Peyer's patch (tissue), 4 donors: ENCODE data around the gene PGAM1. TPM values are rescaled to one million over a fixed set of nuclear protein-coding genes. Genes with fewer than 3 reads are reported as not detected.

ENCODE experiments used
- DNase-seq, 3 donors: peaks; one replicate each; pipeline ENCODE4 v3.0.0-alpha.2; 2017 to 2019
- H3K27ac ChIP-seq, 4 donors: fragments of 200-600 bp; sonication (generic); one replicate each; pipeline ENCODE4 v1.5.1; 2016 to 2019
- H3K27me3 ChIP-seq, 2 donors: fragments of 200-600 bp; sonication (generic); one replicate each; pipeline ENCODE4 v1.5.1; 2019
- H3K36me3 ChIP-seq, 3 donors: fragments of 200-600 bp; sonication (generic); one replicate each; pipeline ENCODE4 v1.5.1; 2016 to 2019
- H3K4me1 ChIP-seq, 4 donors: fragments of 200-600 bp; sonication (generic); one replicate each; pipeline ENCODE4 v1.5.1; 2016 to 2019
- H3K4me3 ChIP-seq, 4 donors: fragments of 200-600 bp; sonication (generic); 1 replicate in 3 of 4; 2 replicates in 1 of 4; pipeline ENCODE4 v1.5.1; 2016 to 2019; ENCODE audit warnings: mild to moderate bottlenecking in 1 of 4
- H3K9me3 ChIP-seq, 4 donors: fragments of 200-600 bp; sonication (generic); one replicate each; pipeline ENCODE4 v1.5.1; 2016 to 2019; ENCODE audit warnings: mild to moderate bottlenecking in 1 of 4
- POLR2A ChIP-seq, 2 donors: fragments of 450-650 bp; IDR thresholded peaks; one replicate each; pipeline ENCODE4 v1.5.1; 2017; ENCODE audit warnings: antibody characterized with exemption in 2 of 2, mild to moderate bottlenecking in 2 of 2, moderate library complexity in 2 of 2
- total RNA-seq, 4 donors: library from RNA; depleted of rRNA; stranded (reverse); fragments of >200 nt; gene quantifications; one replicate each; pipeline ENCODE4 v1.1.0, GENCODE V29; 2016
- TF ChIP-seq, protein P1 (sequence below), 6 experiments: fragments of 450-650 bp in 4 of 6; fragments of 200-600 bp in 2 of 6; sonication (generic) in 1 of 6; IDR thresholded peaks; one replicate each; pipeline ENCODE4 v1.5.1; 2017 to 2019; ENCODE audit warnings: antibody characterized with exemption in 6 of 6, mild to moderate bottlenecking in 3 of 6, moderate library complexity in 1 of 6

PGAM1 gene
- total RNA-seq, 4 donors from 2014 or later, result 118 to 244 (median 166) TPM

DNA sequence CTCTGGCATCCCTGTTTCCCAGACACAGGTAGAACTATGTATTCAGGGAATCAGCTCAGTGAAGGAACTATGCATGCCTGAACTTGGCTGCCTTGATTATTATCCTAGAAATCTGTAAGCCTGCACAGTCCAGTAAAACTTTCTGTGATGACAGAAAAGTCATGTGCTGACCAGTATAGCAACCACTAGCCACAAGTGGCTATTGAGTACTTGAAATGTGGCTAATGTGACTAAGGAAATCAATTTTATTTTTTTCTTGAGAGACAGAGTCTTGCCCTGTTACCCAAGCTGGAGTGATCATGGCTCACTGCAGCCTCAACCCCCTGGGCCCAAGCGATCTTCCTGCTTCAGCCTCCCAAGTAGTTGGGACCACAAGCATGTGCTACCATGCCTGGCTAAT is 16.3 kb downstream of the PGAM1 start:
- Histone ChIP-seq H3K36me3 (peaks cover 0 to 46% (median 0%) of the 10 kb centered on the region in 3 donors), H3K9me3 (no peaks in the 10 kb centered on the region), H3K27ac (no peak overlapping the region), H3K27me3 (no peaks in the 10 kb centered on the region), H3K4me3 (no peak overlapping the region), H3K4me1 (peaks cover 0 to 16% (median 12%) of the 10 kb centered on the region in 4 donors)
- DNase-seq, result no peak
- TF ChIP-seq, protein P1, sequence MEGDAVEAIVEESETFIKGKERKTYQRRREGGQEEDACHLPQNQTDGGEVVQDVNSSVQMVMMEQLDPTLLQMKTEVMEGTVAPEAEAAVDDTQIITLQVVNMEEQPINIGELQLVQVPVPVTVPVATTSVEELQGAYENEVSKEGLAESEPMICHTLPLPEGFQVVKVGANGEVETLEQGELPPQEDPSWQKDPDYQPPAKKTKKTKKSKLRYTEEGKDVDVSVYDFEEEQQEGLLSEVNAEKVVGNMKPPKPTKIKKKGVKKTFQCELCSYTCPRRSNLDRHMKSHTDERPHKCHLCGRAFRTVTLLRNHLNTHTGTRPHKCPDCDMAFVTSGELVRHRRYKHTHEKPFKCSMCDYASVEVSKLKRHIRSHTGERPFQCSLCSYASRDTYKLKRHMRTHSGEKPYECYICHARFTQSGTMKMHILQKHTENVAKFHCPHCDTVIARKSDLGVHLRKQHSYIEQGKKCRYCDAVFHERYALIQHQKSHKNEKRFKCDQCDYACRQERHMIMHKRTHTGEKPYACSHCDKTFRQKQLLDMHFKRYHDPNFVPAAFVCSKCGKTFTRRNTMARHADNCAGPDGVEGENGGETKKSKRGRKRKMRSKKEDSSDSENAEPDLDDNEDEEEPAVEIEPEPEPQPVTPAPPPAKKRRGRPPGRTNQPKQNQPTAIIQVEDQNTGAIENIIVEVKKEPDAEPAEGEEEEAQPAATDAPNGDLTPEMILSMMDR (IDR thresholded peaks at IDR 0.05), result no peak
- no peak for TF ChIP-seq POLR2A (IDR thresholded peaks at IDR 0.05)

DNA sequence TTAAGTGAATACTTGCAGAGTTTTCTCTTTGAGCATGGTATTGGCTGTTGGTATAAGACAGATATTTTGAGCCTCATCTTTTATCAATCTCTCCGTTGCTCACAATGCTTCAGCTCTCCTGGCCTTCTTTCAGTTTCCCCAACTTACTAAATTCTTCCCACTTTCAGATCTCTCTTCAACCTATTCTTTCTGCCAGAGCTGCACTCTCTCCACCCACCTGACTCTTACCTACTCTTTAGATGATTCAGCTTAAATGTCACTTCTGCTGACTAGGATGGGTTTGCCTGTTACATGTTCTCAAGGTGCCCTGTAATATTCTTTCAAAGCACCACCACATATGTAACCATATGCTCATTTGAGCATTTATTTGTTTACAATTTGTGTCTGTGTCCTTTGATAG is 18.2 kb downstream of the PGAM1 start:
- Histone ChIP-seq H3K36me3 (peaks cover 0 to 26% (median 0%) of the 10 kb centered on the region in 3 donors), H3K4me1 (peaks cover 0 to 31% (median 12%) of the 10 kb centered on the region in 4 donors), H3K4me3 (no peak overlapping the region), H3K27ac (no peak overlapping the region), H3K9me3 (no peaks in the 10 kb centered on the region), H3K27me3 (no peaks in the 10 kb centered on the region)
- DNase-seq, result no peak
- no peak for TF ChIP-seq POLR2A (IDR thresholded peaks at IDR 0.05)
- TF ChIP-seq, protein P1 (IDR thresholded peaks at IDR 0.05), result no peak

DNA sequence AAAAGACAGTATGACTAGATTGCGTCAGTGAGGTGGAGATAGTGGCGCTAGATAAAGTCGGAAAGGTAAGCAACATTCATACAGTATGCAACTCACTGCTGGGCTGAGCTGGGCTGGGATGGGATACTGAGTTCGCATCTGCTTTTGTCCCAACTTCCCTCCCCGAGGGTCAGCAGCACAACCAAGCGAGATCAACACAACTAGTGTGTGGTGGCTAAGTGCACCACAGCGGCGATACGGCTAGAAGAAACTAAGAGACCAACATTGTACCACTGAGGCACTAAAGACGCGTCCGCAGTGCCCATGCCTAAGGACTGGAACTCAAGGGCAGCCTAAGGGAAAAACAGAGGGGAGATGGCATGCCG is 19.3 kb downstream of the PGAM1 start:
- DNase-seq, result no peak
- H3K27ac ChIP-seq, result peak overlapping the region; percentile 42 to 87 (median 56)
- peaks cover 0 to 31% (median 12%) of the 10 kb centered on the region in 4 donors for H3K4me1 ChIP-seq
- no peak for TF ChIP-seq POLR2A (IDR thresholded peaks at IDR 0.05)
- TF ChIP-seq, protein P1 (IDR thresholded peaks at IDR 0.05), result no peak
- H3K9me3 ChIP-seq, result no peaks in the 10 kb centered on the region
- peaks cover 0 to 18% (median 0%) of the 10 kb centered on the region in 3 donors for H3K36me3 ChIP-seq
- H3K4me3 ChIP-seq, result peak overlapping the region; percentile 73 to 96 (median 92)
- no peaks in the 10 kb centered on the region for H3K27me3 ChIP-seq

GRCh38 chr10:97445722-97446639 is 20.0 kb downstream of the PGAM1 start, which contains the start of the genes EXOSC1 and ZDHHC16:
Gene EXOSC1 (minus strand): TSS chr10:97446006. CDS start chr10:97445985, 21 bp downstream.
Gene ZDHHC16 (plus strand): TSS chr10:97446175. CDS start chr10:97451676, 5,501 bp downstream.
- Histone ChIP-seq H3K4me3 (peak within 1 kb of the TSS; percentile 73 to 96 (median 92)), H3K36me3 (peaks cover 0 to 11% (median 0%) of the 10 kb centered on the region in 3 donors), H3K27me3 (no peaks in the 10 kb centered on the region), H3K4me1 (peaks cover 0 to 31% (median 12%) of the 10 kb centered on the region in 4 donors), H3K27ac (peak within 1 kb of the TSS; percentile 68 to 87 (median 72)), H3K9me3 (no peaks in the 10 kb centered on the region)
- TF ChIP-seq, protein P1 (IDR thresholded peaks at IDR 0.05), result no peak
- peak; percentile 47 to 68 for TF ChIP-seq POLR2A (IDR thresholded peaks at IDR 0.05)
- peak; percentile 91 to 97 (median 92) for DNase-seq

DNA sequence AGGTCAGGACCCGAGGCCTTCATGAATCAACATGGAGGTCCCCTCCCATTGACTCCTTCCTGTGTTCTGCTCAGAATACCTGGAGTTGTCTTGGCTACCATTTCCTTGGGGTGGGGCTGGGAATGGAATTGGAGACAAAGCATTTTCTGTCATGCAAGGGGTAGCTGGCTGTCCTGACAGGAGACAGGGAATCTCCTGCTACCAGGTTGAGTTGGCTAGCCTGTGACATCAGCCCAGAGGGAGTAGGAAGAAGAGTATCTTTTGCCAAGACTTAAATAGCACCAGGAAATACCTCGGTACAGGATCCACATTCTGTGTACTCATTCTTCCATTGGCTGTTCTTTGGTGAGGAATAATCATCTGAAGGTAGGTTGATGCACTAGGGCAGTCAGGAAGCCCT is 24.8 kb downstream of the PGAM1 start:
- no peak for TF ChIP-seq POLR2A (IDR thresholded peaks at IDR 0.05)
- no peak for DNase-seq
- peaks cover 0 to 23% (median 6%) of the 10 kb centered on the region in 4 donors for H3K4me1 ChIP-seq

GRCh38 chr10:97451605-97452004 is 25.6 kb downstream of the PGAM1 start:
- TF ChIP-seq, protein P1 (IDR thresholded peaks at IDR 0.05), result no peak
- no peak for TF ChIP-seq POLR2A (IDR thresholded peaks at IDR 0.05)
- Histone ChIP-seq H3K27ac (no peak overlapping the region), H3K36me3 (peaks cover 0 to 36% (median 0%) of the 10 kb centered on the region in 3 donors), H3K4me1 (peaks cover 0 to 21% (median 4%) of the 10 kb centered on the region in 4 donors), H3K27me3 (no peaks in the 10 kb centered on the region), H3K4me3 (no peak overlapping the region), H3K9me3 (no peaks in the 10 kb centered on the region)
- DNase-seq, result no peak

More for the DNA sequence above, 24.8 kb downstream of the PGAM1 start:
- H3K27ac ChIP-seq, result no peak overlapping the region
- no peaks in the 10 kb centered on the region for H3K27me3 ChIP-seq
- H3K36me3 ChIP-seq, result peaks cover 0 to 28% (median 0%) of the 10 kb centered on the region in 3 donors
- no peaks in the 10 kb centered on the region for H3K9me3 ChIP-seq
- H3K4me3 ChIP-seq, result no peak overlapping the region
